GM21447 (cell line): ENCODE results near the gene ST6GALNAC3.
A peak's percentile ranks its signal among the peaks of the same experiment; 100 is the strongest.

Source experiments
- ATAC-seq: cut with Tn5 transposase; IDR thresholded peaks from one replicate; pipeline ENCODE4 v1.9.1; 2021; ENCODE audit not compliant: unreplicated experiment

ST6GALNAC3 gene

GRCh38 chr1:76491737-76492136, 417.2 kb downstream of the ST6GALNAC3 start:
- ATAC-seq, result no peak

DNA sequence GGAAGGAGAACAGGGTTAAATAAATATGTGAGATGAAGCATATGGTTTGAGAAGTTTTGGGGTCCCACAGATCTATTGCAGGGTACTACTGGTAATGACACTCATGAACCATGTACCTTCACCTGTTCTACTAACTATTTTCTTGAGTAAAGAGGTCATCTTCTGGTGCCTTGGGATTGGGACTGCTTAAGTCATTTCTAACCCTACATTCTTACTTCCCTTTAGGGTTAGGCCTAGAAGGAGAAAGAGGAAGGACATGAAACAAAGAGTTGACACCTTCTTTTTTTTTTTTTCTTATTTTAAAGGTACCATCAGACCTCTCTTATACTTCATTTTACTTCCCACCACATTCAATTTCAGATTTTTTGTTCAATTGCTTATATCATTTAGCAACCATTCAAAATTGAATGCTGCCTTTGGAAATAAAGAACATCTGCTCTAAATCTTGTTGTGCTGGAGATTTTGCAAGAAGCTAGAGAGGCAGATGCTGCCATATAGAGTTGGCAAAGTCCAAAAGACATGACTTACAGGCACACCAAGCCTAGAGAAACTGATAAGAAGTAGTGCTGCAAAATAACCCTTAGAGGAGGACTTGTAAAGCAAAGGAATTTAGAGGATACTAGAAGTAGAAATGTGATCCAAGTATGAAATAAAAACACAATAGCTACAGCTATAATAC, 418.3 kb downstream of the ST6GALNAC3 start:
- no peak for ATAC-seq

GRCh38 chr1:76494807-76495206, 420.3 kb downstream of the ST6GALNAC3 start:
- ATAC-seq, result peak; percentile 93

- no peak for ATAC-seq
Measured at GRCh38 chr1:76496871-76497270, 422.3 kb downstream of the ST6GALNAC3 start.

DNA sequence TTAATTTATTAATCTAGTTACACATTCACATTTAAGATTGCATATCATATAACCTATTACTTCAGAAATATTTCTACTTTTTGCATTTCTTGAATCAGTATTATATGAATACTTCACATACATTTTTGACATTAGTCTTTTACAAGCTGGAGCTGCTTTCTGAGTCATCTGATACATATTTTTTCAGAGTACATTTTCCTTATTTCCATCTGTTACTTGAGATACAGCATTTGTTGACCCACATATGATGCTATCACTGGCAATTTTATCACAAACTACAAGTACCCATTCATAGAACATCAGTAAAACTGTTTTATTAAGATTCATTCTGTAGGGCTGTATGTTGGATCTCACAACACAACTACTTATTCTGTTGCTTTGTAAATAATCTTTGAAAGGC, 425.6 kb downstream of the ST6GALNAC3 start:
- no peak for ATAC-seq

GRCh38 chr1:76501136-76501535, 426.6 kb downstream of the ST6GALNAC3 start:
- no peak for ATAC-seq

DNA sequence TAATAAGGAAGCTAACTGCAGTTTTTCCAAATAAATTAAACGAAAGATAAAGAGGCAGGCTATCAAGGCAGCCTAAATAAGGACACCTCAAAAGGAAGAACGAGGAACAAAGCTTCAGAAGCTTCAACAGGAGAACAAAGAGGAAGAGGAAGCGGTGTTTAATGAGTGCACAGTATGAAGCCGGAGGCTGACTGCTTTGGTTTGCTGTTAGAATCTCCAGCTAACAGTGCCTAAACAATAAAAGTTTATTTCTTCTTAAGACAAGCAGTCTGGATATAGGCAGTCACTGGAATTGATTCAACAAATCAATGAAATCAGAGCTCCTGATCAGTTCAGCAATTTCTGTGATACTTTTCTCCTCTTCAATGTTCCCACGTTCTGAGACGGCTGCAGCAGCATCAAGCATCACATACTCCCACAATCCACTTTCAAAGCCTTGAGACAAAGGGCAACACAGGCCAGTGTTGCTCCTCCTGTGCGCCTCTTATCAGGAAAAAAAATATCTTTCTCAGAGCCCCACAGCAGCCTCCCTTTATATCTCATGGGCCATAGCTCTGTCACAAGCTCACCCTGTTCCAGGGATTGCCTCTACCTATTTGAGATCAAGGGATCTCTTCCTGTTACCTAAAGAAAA, 427.2 kb downstream of the ST6GALNAC3 start:
- ATAC-seq, result no peak

GRCh38 chr1:76503100-76503499, 428.6 kb downstream of the ST6GALNAC3 start:
- no peak for ATAC-seq

- no peak for ATAC-seq
Measured at GRCh38 chr1:76503736-76504135, 429.2 kb downstream of the ST6GALNAC3 start.

- no peak for ATAC-seq
Measured at GRCh38 chr1:76507376-76507775, 432.8 kb downstream of the ST6GALNAC3 start.

DNA sequence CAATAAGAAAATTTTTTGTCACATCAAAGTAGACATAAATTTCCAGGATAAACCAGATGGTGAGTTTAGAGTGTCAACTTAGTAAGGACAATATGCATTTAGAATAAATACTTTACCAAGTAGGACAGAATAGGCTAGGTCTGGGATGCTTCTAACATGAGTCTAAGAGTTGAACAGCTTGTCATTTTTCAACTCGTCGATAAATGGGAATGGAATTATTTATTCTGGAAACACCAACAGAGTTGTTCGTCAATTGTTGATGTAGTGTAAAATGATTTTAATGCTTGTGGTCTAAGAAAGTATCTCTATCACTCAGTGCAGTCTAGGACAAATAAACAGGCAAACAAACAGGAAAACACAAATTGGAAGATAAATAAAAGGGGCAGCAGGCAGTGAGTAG, 434.3 kb downstream of the ST6GALNAC3 start:
- ATAC-seq, result no peak

DNA sequence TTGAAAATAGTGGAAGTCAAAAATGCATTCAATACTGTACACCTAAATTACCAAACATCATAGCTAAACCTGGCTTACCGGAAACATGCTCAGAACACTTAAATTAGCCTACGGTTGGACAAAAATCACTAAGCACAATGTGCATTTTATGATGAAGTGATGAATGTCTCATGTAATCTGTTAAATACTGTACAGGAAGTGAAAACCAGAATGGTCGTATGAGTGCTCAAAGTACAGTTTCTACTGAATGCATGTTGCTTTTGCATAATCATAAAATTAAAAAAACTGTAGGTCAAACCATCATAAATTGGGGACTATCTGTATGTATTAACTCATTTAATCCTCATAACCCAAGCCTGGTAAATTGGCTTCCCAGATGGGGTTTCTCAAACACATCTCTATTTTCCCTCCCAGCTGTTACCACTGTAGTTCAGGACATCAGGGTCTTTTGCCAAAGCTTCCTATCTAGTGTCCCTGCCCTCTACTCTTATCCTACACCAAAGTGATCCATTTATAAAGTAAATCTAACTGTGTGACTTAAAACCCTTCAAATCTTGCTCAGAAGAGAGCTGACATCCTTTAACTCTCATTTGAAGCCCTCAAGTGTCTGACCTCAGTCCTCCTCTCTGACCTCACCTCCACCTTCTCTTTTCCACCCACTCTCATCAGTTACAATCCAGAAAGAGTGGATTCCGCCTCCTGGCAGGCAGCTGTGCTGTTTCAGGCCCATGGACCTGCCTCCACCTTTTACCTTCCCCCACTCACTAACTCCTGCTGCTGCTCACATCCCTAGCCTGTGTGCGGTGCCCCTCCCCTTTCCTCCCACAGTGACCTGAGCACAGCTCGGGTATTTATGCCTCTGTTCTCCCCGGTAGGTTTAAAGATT, 436.4 kb downstream of the ST6GALNAC3 start:
- ATAC-seq, result no peak

- ATAC-seq, result no peak
Measured at GRCh38 chr1:76511558-76512179, 437.1 kb downstream of the ST6GALNAC3 start.

DNA sequence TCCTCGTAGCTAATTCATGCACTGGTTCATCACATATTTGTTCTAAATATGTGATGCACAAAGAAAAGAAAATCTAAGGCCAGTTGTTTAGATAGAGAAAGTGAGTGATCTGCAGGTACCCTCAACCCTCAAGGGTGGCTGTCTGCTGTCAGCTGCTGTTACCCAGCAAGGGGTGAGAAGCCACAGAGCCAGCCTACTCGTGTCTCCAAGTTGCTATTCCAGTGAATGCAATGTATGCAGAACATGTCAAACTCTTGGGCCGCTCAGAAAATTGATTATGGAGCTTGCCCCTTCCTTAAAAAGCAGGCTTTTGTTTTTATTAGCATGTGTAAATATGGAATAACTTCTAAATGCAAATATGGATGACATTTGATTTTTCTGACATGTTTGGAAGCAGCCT, 456.4 kb downstream of the ST6GALNAC3 start:
- ATAC-seq, result no peak

DNA sequence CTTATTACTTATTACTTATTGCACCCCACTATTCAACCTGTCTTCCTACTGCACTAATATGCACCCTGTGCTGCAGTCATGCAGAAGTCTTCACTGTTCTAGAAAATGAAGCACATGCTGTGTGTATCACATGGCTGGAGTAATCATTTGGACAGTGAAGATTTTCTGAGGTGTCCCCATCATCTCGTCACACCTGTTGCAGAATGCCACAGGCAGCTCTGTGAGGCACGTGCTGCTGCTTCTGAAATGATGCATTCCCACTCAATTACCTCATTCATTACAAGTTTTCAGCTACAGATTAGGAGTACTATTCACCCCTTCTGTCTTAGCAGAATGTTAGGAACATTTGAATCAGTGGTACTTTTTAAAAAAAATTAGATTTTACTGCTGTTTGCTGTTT, 467.1 kb downstream of the ST6GALNAC3 start:
- no peak for ATAC-seq

- no peak for ATAC-seq
Measured at GRCh38 chr1:76542359-76542758, 467.8 kb downstream of the ST6GALNAC3 start.

GRCh38 chr1:76543495-76543894, 468.9 kb downstream of the ST6GALNAC3 start:
- ATAC-seq, result no peak

DNA sequence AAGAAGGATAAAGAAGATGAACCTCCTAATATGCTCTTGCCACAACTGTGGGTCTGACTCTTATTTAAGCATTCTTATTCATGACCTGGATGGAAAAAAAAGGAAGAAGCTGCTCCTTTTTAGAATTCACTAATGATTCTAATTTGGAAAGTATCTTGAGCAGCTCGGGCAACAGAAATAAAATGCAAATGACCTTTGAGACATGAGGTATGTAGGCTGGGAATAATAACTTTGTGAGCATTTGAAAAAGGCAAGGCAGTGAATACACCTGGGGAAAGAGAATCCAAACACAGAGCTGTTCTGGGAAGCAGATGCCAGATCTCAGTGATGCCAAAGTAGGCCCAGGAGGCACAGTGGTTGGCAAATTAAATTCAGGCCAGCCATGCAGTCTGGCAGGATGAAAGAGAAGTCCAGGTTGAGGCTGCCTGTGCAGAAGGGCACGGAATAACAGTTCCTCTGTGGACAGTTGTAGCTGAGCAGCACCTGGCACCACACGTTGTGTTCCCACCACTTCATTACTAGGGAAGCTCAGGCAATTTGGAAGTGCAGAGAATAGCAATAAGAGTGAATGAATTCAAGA, 471.9 kb downstream of the ST6GALNAC3 start:
- ATAC-seq, result no peak

DNA sequence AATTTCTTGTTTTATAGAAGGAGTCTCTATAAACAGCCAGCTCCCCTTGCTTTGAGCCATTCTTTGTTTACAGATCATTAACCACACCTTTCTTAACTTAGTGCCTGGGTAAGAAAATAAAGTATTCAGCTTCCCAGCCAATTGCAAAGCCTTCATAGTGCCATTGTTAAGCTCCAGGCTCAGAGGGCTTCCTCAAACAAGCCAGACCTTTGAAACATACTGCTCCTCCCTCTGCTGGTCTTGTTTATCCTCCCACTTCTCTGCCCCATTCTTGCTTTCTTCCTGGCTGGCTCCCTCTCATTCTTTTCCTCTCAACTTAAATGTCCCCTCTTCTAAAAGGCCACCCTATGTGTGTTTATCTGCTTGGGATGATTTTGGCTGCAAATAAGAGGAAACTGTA, 473.4 kb downstream of the ST6GALNAC3 start:
- ATAC-seq, result no peak

DNA sequence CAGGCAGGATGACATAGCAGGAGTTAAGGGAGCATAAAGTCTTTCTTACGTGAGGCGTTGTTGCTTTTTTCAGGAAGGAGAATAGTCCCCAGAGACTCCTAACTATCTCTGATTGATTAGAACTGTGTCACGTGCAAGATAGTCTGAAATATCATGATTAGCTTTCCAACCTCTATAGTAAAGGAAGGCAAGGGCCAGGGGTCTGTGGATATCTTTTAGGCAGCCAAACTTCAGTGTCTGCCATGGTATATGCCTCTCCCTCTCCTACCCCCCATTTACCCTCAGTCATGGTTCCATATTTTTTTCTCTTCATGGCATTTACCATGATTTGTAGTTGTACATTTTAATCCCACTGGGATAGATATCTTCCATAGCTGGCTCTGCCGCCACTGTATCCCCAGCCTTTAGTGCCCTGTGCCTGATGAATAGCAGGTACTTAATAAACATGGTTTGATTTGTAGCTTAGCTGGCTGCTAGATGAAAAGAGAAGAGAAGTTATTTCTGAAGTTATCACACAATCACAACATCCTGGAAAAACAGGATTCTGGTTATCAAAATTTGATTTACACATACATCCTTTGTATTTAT, 474.1 kb downstream of the ST6GALNAC3 start:
- ATAC-seq, result no peak

DNA sequence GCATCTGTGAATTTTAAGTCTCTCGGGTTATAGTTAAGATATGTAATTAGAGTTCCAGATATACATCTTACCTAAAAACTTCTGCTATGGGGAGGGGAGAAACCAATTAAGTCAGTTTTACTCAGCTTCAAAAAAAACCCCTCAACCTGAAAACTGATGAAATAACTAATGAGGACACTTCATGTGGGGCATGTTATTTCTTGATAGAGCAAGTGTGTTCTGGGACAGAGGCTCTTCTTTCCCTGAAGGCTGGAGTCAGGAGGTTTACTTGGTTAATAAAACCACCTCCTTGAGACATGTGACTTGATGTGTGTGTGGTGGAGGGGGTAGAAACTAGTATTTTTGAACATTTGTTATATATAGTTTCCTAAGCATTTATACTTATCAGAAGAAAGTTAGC, 479.7 kb downstream of the ST6GALNAC3 start:
- no peak for ATAC-seq
